MG63 (cell line): ENCODE data around the gene IGFBP5. TPM values are rescaled to one million over a fixed set of nuclear protein-coding genes. Genes with fewer than 3 reads are reported as not detected.

Experiments used
- DNase-seq: peaks from one replicate; pipeline ENCODE4 v3.0.0-alpha.2; 2020
- H3K27me3 ChIP-seq: fragments of 250-450 bp; sonication (Bioruptor Pico); 2 replicates; pipeline ENCODE4 v1.5.1; 2020; ENCODE audit warnings: mild to moderate bottlenecking, moderate library complexity
- H3K36me3 ChIP-seq: fragments of 250-450 bp; sonication (Bioruptor Pico); 2 replicates; pipeline ENCODE4 v1.5.1; 2020; ENCODE audit warnings: mild to moderate bottlenecking, moderate library complexity
- H3K4me3 ChIP-seq: fragments of 250-450 bp; sonication (Bioruptor Pico); 2 replicates; pipeline ENCODE4 v1.5.1; 2020; ENCODE audit warnings: mild to moderate bottlenecking, moderate library complexity
- H3K9me3 ChIP-seq: fragments of 250-450 bp; sonication (Bioruptor Pico); 2 replicates; pipeline ENCODE4 v1.5.1; 2020; ENCODE audit warnings: mild to moderate bottlenecking, moderate library complexity
- total RNA-seq: library from RNA; depleted of rRNA; stranded (reverse); fragments of >200 nt; shearing (Covaris generic); gene quantifications from 2 replicates; pipeline ENCODE4 v1.2.3, GENCODE V29; 2014; ENCODE audit warnings: low replicate concordance

Gene IGFBP5
- total RNA-seq, 1 experiment from 2014 or later = 1.8 TPM

DNA sequence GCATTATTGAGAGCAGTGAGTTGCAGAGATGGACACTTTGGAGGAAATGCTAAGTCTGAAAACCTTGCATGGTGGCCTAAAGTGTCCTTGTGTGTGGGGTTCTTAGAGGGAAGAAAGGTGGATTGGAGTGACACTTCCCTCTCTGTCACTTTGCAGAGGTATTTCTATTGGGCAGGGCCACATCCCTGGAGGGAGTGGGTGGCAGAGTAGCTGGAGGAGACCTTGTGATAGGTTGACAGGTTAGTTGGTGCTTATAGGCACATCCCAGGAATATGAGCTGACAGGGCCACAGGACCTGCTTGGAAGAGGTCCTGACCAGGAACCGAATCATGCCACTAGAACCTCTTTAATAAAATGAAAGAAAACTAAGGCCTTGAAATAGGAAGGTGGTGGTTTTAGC lies 972 bp upstream of the IGFBP5 start:
- Histone ChIP-seq H3K36me3 (no peaks in the 10 kb centered on the region), H3K4me3 (no peak overlapping the region), H3K9me3 (no peaks in the 10 kb centered on the region), H3K27me3 (peaks cover 15% of the 10 kb centered on the region)
- DNase-seq = no peak

DNA sequence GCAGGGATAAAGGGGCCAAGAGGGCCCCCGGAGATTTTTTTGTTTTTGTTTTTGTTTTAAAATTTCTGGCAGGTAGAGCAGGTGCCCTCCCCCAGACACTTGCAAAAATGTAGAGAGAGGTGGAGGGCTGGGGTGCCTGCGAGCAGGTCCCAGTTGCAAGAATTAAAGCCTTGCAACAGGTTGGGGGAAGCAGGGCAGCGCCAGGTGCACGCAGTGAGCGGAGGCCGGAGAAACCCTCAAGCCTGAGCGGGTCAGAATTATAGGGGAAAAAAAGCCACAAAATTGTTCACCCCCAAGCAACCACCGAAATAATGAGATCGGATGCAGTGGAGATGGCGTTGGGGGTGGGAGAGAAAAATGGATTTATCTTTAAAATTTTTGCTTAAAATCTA lies 527 bp downstream of the IGFBP5 start:
- DNase-seq = no peak
- Histone ChIP-seq H3K9me3 (no peaks in the 10 kb centered on the region), H3K27me3 (peaks cover 15% of the 10 kb centered on the region), H3K36me3 (no peaks in the 10 kb centered on the region), H3K4me3 (no peak overlapping the region; the same call in 1 of the 2 replicates)

DNA sequence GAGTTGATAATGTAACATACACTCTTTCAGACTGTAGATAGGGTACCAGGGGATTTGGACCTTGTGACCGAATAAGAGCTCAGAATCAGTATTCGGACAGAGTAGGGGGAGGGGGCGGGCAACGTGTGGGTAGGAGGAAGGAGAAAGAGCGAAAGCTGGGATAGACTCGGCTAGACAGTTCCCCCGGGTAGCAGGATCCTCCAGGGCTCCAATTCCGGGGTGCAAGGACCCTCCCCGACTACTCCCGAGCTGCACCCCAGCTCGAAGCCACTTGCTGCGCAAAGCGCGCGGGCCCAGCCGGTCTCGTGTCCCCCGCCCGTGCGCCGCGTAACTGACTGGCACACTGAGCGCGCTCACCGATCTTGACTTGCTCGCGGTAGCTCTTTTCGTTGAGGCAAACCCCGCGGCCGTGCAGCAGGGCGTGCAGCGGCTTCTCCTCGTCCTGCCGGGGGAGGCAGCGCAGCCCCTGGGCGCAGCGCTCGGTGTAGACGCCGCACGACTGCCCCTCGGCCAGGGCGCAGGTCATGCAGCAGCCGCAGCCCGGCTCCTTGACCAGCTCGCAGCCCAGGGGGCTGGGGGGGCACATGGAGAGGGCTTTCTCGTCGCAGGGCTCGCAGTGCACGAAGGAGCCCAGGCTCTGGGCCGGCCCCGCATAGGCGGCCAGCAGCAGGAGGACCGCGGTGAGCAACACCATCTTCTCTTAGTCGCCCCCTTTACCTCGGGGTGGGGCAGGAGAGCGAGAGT lies 1.1 kb downstream of the IGFBP5 start:
- H3K4me3 ChIP-seq = peak overlapping the region; percentile 37
- peak; percentile 68 for DNase-seq
- H3K36me3 ChIP-seq = no peaks in the 10 kb centered on the region
- no peaks in the 10 kb centered on the region for H3K9me3 ChIP-seq
- H3K27me3 ChIP-seq = peaks cover 15% of the 10 kb centered on the region

DNA sequence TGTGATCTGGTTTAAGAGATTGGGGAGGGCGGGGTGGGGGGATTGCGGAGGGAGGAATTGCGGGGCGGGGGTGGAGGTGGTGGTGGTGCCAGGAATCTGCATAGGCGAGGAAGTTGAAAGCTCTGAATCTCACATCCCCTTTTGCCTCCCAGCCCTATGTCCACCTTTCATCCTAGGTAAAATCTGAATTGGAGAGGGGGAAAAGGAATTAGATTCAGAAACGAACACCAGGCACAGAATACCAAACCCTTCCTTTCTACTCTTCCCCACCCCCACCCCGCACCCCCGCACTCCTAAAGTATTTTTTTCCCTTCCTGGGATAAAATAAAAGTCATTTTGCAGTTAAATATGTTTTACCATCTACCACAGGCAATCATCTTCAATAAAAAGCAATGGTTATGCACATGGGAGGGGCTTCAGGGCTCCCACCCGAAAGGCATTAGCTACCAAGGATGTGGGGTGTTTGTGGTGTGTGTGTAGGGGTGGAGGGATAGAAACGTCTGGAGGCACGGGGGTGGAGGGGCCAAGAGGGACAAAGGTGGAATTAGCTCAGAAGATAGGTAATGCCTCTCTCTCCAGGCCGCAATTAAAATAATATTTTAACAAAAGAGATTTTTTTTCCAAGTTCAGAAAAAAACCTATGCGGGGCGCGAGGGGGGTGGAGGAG lies 1.8 kb downstream of the IGFBP5 start:
- H3K9me3 ChIP-seq = no peaks in the 10 kb centered on the region
- peak overlapping the region; percentile 37 for H3K4me3 ChIP-seq
- no peak for DNase-seq
- H3K27me3 ChIP-seq = peaks cover 15% of the 10 kb centered on the region
- no peaks in the 10 kb centered on the region for H3K36me3 ChIP-seq

DNA sequence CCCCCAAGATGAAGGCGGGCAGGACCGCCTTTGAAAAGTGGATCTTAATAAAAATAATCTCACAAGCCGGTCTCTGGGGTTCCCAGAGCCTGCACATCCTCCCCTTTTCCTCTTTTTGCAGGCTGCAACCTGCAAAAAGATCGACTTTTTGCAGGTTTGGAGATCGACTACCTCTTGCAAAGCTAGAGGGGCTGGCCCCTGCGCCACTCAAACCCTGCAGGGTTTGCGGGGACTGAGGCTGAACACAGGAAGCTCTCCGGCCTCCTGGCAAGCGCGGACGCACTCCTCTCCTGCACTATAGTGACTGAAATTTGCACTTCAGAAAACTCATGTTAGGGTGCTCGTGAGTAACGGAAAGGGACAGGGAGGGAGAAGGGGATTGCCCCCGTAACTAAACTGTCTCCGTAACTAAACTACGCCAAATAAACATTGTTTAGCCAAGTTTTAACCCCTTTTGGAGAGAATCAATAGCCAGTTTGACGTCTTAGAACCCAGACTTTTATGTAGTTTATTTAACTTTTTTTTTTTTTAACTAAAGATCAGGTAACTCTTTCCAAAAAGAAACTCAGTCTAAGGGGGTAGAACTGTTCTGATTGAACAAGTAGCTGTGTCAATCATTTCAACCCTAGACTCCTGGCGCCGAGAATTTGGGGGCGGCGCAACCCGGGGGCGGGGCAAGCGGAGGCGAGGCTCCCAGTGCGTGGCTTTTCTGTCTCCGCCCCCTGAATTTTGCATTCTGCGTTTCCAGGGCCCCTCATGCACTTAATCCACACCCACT lies 2.5 kb downstream of the IGFBP5 start:
- H3K4me3 ChIP-seq = peak overlapping the region; percentile 25
- H3K9me3 ChIP-seq = no peaks in the 10 kb centered on the region
- peaks cover 15% of the 10 kb centered on the region for H3K27me3 ChIP-seq
- peak; percentile 52 for DNase-seq
- no peaks in the 10 kb centered on the region for H3K36me3 ChIP-seq

DNA sequence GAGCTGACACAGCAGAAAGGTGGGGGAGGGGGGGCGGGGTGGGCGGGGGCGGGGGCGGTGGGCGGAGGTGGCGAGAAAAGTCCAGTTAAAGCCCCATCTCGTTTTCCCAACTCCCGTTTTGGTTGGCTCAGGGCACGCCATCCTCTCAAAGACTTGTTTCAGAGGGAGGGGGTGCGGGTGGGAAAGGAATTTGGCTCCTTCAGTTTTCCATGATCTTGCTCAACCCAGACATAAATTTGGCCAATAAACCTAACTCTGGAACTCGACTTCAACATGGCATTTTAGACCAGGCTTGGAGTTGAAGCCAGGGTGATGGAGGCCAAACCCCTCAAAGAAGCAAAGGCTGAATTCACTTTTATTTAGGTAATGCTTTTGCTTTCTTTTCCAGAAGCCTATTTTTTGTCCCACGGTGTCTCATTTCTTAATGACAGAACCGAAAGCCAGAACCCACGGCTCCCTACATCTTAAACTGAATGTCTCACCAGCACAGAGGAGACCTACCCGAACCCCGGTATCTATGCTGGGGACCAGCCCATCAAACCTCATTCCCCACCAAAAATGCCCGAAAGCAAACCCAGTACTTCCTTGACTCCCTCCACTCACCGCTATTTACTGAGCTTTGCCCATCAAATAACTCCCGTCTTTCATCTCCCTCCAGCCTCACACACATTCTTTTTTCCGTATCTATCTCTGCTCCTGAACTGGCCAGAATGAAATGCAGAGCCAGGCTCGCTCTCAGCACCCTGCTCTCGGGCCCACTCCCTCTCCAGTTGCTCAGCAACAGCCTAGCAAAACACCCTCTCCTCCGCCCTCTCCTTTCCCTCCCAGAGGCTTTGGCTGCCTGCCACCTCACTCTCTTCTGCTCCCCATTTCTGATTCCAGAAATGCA lies 4.3 kb downstream of the IGFBP5 start:
- Histone ChIP-seq H3K36me3 (no peaks in the 10 kb centered on the region), H3K4me3 (no peak overlapping the region), H3K27me3 (peaks cover 15% of the 10 kb centered on the region), H3K9me3 (no peaks in the 10 kb centered on the region)
- DNase-seq = no peak

DNA sequence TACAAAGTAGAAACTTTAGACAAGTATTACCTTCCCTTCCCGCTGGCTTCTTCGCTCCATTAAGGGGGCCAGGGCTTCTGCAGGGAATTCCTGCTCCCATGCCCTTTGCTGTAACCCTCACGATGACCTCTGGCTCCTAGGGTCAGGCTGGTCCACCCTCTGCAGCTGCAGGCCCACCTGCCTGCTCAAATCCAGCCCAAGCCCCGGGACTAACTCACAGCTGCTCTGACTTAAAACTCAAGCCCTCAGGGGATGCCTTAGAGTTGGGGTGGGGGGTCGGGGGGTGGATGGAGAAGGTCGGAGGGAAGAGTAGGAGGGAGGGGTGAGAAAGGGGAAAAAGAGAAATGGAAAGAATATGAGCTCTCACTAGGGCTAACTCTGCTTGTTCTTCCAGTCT lies 4.9 kb downstream of the IGFBP5 start:
- Histone ChIP-seq H3K9me3 (no peaks in the 10 kb centered on the region), H3K27me3 (peaks cover 15% of the 10 kb centered on the region), H3K4me3 (no peak overlapping the region), H3K36me3 (no peaks in the 10 kb centered on the region)
- no peak for DNase-seq

DNA sequence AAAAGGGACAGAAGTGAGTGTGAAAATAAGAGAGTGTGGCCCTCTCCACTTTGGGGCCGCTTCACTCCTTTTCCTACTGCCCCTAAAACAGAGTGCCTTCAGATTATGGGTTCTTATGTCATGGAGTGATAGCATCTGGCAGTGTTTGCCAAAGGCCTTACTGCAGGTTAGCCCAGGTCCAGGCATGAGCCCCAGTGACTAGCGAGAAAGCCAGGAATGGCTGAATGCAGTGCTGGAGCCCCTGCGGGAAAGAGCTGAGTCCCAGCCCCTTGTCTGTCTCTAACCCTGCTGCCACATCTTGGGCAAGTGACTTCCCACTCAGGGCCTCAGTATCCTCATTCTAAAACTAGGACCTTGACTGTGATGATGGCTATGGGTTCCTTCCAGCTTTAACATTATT lies 6.0 kb downstream of the IGFBP5 start:
- Histone ChIP-seq H3K27me3 (peaks cover 12% of the 10 kb centered on the region), H3K9me3 (no peaks in the 10 kb centered on the region), H3K4me3 (no peak overlapping the region), H3K36me3 (no peaks in the 10 kb centered on the region)
- no peak for DNase-seq

DNA sequence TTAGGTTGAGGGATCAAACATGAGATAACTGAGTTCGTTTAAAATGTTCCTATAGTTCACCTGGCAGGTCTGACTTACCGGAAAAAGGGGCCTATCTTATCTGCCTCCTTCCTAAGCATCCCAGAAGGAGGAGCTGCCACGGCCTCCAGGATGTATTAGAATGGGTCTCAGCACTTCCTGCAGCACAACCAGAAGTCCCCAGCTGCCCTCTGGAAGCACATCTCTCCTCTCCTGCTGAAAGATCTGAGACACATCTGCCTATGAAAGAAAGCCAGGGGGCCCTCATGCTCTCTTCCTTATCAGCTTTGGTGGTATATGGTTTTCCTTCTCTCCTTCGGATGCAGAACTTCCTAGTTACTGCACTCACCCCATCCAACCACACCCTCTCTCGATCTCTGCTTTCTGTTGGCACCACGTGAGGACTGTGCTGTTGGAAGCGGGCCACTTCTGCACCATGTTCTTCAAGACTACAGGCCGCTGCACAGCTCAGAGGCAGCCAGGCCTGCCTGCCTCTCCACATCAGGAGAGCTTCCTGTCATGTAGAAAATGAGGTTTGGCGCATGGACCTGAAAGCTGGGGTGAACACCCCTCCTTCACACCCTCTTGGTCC lies 6.5 kb downstream of the IGFBP5 start:
- Histone ChIP-seq H3K36me3 (no peaks in the 10 kb centered on the region), H3K27me3 (peaks cover 11% of the 10 kb centered on the region), H3K4me3 (no peak overlapping the region), H3K9me3 (no peaks in the 10 kb centered on the region)
- DNase-seq = no peak

DNA sequence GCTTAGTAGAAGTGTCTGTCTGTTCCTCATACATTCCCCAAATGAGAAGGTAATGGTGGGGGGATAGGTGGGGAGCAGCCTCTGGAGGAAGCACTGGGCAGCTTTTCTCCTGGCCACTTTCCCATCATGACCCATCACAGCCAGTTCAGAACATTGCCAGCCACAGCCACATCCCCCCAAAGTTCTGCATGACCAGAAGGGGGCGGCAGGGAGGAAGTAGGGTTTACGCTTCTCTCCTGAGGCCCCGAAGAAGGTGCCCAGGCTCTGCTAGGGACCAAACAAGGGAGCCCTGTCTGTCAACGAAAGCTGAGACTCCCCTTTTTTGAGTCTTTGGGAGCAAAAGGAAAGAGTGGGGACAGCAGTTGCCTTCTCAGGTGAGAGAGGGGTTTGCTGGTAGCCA lies 7.7 kb downstream of the IGFBP5 start:
- no peak for DNase-seq
- Histone ChIP-seq H3K9me3 (no peaks in the 10 kb centered on the region), H3K27me3 (peaks cover 8% of the 10 kb centered on the region), H3K36me3 (no peaks in the 10 kb centered on the region), H3K4me3 (no peak overlapping the region)

DNA sequence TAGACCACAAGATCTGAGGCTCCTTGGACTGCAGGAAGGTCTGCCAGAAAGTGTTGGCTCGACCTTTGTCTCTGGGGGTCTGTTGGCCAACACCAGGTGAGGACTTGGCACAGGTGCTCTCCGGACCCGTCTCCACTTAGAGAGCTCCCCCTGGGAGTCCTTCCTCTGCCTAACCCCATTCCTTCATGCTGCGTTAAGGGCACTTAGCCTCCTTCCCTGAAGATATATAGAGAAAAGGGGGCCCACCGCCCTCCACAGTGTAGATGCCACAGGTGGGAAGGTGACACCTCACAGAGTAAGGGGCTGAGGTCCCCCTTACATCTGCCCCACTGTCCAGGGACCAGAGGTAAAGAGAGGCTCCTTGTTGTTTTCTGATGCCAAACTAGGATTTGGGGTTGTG lies 8.2 kb downstream of the IGFBP5 start:
- Histone ChIP-seq H3K27me3 (peaks cover 3% of the 10 kb centered on the region), H3K36me3 (no peaks in the 10 kb centered on the region), H3K9me3 (no peaks in the 10 kb centered on the region), H3K4me3 (no peak overlapping the region)
- DNase-seq = no peak

DNA sequence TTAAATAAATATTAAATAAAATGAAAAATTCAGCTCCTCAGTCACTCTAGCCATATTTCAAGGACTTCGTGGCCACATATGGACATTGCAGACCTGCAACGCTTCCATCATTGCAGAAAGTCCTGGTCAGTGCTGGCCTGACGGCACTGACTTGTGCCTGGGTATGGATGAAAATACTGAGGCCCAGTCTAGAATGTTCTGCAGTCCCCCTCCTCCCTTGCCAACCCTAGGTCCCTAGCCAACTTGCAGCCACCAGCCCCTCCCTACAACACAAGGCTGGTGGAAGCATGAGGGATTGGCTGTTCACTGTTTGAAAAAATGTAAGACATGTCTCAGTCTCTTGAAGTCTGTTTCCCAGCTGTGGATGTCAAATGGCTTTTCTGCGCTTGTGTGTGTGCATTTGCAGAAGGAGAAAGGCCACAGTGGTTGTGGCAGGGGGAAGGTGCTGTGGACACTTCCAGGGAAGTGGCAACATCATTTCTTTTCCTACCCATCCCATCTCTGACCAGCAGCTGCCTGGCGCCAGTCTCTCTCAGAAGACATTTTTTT lies 9.9 kb downstream of the IGFBP5 start:
- no peak for DNase-seq
- Histone ChIP-seq H3K9me3 (no peaks in the 10 kb centered on the region), H3K36me3 (no peaks in the 10 kb centered on the region), H3K27me3 (no peaks in the 10 kb centered on the region), H3K4me3 (no peak overlapping the region)

DNA sequence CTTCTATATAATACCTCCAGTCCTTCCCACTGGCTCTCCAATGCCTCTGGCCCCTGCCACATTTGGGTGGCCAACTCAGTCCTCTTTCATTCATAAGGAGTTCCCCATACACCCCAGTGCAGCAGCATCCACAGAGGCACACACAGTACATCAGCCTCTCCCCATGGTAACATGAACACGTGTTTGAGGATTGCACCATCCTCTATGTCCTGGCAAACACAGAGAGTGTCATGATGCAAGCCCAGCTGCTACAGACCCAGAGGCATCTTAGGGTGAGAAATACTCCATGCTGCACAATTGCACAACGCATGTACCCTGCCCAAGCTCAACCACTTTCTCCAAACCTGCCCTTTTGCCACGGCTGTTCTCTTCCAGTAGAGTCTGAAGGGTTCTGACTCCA lies 11.5 kb downstream of the IGFBP5 start:
- Histone ChIP-seq H3K4me3 (no peak overlapping the region), H3K27me3 (no peaks in the 10 kb centered on the region), H3K36me3 (no peaks in the 10 kb centered on the region), H3K9me3 (no peaks in the 10 kb centered on the region)
- peak; percentile 54 for DNase-seq

DNA sequence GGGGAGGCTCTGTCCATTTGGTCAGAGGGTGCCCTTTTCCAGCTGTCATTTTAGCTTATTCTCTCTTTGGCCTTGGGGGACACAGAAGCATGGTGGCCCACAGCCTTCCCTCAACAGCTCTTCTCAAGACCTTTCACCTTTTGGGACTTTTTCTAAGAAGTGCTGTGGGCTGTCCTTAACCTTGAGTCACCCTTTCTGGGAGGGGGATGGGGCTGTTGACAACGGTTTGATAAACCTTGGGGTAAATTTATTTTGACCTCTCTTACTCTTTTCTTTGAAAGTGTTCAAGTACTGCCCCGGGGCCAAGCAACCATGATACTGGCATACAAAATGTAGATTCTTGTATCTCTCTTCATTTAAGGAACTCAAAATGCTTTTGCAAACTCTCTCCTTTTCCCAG lies 13.7 kb downstream of the IGFBP5 start:
- DNase-seq = no peak
- Histone ChIP-seq H3K4me3 (no peak overlapping the region), H3K36me3 (no peaks in the 10 kb centered on the region), H3K27me3 (no peaks in the 10 kb centered on the region), H3K9me3 (no peaks in the 10 kb centered on the region)

DNA sequence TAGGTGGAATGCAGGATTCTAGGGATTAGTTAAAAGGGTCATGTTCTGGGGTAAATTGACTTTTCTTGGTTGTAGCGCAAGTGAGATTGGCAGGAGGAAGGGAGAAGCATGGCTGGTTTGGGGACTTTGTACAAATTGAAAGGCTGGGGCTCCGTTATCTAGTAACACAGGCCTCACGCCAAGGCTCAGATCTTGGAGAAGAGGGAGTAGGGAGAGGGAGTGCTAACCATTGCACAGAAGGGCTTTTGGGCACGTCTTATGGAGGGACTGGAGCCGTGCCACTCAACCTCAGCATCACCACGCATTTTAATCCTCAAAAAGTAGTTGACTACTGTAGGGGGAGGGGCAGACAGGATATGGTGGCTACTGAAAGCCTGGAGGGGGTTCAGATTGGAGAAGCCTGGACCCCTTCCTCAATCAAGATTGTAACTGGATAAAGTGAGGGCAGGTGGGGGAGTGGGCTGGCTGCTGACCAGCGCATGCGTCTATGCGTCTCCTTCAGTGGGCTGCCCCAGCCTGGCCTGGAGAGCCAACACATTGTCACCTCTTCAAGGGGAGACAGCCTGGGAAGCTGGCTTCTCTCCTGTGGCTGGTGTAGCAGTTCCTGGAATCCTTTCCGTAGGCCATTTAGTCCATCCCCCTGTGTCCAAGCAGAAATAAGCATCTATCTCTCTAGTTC lies 14.3 kb downstream of the IGFBP5 start:
- H3K4me3 ChIP-seq = no peak overlapping the region
- no peaks in the 10 kb centered on the region for H3K9me3 ChIP-seq
- no peak for DNase-seq
- no peaks in the 10 kb centered on the region for H3K27me3 ChIP-seq
- H3K36me3 ChIP-seq = no peaks in the 10 kb centered on the region

DNA sequence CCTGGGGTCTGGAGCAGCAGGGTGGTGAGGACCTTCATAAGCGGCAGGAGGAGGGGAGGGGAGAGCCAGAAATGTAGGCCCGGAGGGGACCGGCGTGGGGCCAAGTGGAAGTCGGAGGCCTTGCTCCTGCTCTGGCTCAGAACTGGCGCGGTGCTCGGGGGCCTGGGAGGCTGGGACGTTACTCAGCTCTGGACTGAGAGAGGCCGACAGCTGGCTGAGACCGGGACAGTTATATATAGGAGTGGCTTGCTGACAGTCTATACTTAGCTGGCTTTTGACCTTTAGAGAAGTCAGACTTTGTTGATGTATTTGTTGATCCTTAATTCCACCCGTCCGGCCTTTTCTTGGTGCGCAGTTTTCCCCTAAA lies 15.7 kb downstream of the IGFBP5 start:
- Histone ChIP-seq H3K36me3 (no peaks in the 10 kb centered on the region), H3K9me3 (no peaks in the 10 kb centered on the region), H3K27me3 (no peaks in the 10 kb centered on the region), H3K4me3 (no peak overlapping the region)
- no peak for DNase-seq
